HG03457 (cell line): ENCODE measurements around the gene TTC21A.
"Not testable (repeated sequence)": the region's sequence is repeated elsewhere in the genome, so short reads cannot be mapped to it uniquely, and the experiment has no call there.

Source experiments
- ATAC-seq: cut with Tn5 transposase; IDR thresholded peaks from one replicate; pipeline ENCODE4 v1.9.1; 2021; ENCODE audit warnings: moderate number of reproducible peaks; ENCODE audit not compliant: unreplicated experiment

Gene TTC21A

DNA sequence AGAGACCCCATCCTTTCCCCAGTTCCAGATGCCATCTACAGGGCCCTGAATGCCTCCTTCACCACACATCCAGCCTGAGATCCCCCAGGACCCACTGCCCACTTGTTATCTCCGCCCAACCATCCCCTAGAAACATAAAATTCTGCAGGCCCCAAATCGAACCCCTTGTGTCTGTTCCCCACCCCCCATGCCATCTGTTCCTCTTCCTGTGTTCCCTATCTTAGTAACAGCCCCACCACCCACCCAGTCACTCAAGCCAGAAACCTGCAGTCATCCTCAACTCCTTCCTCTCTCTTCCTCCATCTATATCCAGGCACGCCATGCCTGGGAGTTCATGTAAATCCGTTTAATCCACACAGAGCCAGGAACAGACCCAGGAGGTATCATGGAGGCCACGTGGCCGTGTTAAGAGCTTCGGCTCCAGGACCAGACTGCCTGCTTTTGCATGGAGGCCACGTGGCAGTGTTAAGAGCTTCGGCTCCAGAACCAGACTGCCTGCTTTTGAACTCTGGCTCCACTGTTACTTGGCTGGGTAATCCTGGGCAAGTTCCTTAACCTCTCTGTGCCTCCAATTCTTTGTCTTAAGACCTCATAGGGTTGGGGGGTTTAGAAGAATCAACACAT is 41.1 kb downstream of the TTC21A start:
- ATAC-seq: no peak

DNA sequence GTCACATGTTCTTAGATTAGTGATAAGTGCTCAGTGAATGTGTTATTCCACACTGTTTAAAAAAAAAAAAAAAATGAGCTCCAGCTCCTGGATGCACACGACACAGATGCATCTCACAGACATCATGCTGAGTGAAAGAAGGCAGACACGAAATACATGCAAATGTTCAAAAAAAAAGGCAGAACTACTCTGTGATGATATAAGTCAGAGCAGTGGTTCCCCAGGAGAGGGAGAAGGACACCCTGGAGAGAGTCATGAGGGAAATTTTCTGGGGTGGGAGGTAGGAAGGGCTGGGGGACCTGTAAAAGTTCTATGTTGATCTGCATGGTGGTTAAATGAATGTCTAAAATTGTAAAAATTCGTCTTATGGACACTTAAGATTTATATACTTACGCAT is 41.6 kb downstream of the TTC21A start:
- no peak for ATAC-seq

DNA sequence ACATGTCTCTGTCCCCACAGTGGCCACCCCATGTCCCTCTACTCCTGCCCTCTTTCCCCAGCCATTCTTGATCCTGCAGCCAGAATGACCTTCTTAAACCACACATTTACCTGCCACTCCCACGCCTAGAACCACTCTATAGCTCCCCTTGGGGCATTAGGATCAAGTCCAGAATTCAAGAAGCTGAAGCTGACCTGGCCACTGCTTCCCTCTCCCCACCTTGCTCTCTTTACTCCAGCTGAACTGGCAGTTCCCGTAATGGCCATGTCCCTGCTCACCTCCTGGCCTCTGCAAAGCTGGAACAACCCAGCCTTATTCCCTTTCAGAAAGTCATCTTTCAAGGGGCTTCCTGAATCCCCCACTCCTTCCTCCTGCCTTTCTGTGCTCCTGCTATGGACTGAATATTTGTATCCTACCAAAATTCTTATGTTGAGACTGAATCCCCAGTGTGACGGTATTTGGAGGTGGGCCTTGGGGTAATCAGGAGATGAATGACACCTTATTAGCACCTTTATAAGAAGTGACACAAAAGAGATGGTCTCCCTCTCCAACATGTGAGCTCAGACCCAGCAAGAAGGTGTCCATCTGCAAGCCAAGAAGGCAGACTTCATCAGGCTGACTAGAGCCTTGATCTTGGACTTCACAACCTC is 42.1 kb downstream of the TTC21A start:
- ATAC-seq: no peak

DNA sequence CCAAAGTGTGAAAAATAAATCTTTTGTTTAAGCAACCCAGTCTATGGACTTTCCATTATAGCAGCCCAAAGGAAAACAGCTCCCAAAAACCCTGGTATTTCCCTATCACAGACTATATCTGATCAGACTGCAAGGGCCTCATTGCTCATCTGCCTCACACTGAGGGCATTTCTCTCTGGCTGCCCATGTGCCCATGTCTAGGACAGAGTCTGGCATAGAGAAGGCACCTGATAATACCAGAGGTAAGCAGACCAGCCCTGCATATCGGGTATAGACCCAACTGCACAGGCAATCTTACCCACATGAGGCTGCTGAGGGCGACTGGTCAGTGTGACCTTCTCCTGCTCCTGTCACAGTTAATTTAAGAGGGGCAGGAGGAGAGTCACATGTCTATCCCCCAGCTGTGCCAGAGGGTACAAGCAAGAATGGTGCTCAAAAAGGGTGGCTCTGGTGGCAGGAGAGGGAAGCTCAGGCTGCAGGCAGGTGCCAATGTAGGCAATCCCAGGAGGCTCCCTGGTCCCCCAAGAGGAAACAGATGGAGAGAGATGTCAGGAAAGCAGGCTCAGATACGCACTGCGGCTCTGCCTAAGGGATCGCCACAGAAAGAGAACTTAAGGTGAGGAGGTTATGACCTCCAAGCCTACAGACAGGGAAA is 42.8 kb downstream of the TTC21A start:
- ATAC-seq: no peak

DNA sequence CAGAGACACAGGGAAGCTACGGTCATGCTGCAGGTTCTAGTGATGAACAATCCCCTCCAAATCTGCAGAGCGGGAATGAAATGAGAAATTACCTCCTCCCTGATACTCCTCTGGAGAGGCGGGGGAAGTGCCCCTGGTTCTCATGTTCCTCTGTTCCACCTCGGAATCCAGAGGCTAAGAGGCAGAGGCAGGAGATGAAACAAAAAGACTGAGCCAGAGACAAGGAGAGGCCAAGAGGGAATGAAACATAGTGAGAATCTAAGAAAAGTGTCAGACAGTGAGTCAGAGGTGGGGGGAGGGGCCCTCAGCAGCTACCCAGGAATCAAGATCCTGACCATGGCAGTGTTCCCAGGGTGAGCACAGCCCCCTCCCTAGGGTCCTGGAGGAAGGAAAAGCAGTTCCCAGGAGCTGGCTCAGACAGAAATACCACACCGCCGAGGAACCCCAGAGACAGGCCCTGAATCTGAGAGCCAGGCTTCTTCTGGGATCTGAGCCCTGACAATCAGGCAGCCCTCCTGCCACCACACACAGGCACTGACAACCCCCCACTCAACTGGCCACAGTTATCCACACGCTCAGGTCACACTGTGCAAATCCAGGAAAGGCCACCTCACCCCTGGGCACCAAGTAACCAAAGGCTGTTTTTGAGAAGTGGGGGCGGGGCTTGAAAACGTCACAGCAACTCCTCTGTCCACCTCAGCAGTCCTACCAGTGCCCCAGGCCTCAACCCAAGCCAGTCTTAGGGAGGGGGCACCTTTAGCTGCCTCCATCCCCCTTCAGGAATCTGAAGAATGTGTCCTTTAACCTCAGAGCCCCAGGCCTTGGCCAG is 43.5 kb downstream of the TTC21A start:
- no peak for ATAC-seq

DNA sequence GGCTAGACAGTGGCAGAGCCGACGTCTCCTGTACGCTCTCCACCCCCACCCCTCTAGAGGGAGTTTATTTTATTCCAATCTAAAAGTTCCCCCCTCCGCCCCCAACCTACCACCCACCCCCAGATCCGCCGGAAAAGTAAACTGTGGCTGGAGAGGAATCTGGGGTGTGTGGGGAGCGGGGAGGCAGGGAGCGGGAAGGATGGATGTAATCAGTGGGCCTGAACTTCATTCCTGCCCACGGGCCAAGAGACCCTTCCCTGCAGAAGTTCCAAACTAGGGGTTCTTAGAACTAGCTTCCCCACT is 46.4 kb downstream of the TTC21A start:
- no peak for ATAC-seq

DNA sequence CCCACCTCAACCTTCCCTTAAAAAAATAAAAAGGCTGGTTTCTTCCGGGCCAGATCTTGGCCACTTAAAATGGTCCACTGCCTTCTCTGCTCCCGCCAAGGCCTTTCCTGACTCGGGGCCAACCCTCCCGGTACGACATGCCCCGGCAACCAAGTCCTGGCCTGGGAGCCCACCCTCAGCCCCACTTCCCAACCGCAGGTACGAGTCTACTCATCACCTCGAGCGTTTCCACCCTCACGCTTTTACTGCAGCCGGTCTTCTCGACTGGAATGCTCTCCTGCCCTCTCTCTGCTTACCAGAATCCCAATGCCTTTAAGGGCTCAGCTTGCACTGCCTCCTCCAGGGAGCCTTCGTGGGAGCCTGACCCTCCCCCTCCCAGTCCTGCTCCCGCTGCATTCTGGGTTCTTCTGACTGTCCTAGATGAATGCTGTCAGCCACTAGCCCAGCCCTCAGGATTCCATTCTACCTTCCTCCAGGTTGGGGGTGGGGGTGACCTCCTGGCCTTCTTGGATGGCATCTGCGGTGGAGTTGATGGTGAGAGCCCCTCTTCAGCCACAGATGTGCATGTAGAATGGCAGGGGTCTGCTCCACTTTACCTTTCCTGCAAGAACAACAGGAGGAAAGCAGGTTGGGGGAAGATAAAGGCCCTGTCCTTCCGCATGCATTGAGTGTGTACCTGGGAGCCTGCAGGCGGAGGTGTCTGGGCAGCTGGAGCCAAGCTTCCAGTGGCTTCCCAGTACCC is 47.0 kb downstream of the TTC21A start:
- no peak for ATAC-seq

DNA sequence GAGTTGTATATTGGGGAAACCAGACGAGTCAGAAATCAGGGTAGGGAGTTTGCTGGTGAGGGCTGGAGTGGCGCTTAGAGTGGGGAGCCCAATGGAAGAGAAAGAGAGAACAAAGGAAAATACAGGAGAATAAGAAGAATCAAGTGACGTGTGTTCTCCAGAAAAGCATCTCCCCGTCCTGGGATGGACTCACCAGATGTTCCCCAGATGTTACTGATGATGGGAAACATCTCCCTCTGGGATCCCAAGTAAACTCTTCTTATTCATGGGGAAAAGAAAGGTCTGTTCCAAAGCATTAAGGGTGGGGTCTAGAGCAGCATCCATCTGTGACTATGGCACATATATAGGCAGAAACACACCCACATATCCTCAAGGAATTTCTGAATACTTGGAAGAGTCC is 48.9 kb downstream of the TTC21A start:
- no peak for ATAC-seq

DNA sequence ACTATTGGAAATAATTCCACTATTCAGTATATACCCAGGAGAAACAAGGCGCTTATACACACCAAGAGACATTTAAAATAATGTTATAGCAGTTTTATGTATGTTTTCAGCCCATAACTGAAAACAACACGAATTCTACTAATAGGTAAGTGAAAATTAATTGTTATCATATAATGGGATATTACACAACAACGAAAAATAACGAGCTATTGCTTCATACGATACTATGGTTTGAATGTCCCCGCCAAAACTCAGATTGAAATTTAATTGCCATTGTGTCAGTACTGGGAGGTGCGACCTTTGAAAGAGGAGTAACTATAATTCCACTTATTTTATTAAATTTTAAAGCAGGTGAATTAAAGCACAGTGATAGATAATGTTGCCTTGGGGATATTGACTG is 49.9 kb downstream of the TTC21A start:
- no peak for ATAC-seq

DNA sequence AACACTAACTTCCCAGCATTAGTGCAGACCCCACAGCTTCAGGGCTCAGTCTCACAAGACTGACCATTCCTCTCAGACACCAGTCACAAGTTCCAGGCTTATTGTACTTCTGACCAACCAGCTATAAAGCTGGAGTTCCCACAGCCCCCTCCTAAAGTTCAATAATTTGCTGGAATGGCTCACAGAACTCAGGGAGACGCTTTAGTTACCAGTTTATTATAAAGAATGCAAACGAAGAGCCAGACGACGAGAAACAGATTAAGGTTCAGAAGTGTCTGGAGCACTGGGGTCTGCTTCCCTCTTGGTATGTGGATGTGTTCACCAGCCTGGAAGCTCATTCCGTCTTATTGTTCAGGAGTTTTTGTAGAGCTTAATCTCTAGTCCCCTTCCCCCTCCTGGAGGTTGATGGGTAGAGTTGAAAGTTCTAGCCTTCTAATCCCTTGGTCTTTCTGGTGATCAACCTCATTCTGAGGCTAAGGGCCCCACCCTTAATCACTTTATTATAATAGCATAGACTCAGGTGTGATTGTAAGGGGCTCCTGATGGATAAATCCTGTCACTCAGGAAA is 50.8 kb downstream of the TTC21A start:
- ATAC-seq: no peak

DNA sequence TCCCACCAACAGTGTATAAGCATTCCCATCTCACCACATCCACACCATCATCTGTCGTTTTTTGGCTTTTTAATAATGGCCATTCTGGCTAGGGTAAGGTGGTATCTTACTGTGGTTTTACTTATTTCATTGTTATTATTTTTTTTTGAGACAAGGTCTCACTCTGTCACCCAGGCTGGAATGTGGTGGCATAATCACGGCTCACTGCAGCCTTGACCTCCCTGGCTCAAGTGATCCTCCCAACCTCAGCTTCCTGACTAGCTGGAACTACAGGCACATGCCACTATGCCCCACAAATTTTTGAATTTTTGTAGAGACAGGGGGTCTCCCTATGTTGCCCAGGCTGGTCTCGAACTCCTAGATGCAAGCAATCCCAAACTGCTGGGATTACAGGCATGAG is 56.9 kb downstream of the TTC21A start:
- ATAC-seq: no peak

DNA sequence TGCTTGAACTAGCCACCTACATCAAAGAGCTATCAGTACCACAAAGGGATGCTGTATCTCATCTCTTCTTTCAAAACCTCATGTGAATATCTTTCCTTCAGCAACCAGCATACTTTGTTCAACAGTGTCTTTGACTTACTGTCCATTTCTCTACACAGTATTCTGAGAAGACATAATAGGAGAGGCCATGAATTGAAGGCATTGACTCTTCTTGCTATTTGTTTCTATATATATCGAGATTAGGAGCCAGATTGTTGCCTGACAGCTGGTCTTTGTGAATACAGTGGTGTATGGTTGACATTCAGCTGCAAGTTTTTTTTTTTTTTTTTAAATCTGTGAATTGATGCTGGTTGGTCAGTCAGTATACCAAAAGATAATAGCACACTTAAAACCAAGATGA is 58.0 kb downstream of the TTC21A start:
- ATAC-seq: no peak

DNA sequence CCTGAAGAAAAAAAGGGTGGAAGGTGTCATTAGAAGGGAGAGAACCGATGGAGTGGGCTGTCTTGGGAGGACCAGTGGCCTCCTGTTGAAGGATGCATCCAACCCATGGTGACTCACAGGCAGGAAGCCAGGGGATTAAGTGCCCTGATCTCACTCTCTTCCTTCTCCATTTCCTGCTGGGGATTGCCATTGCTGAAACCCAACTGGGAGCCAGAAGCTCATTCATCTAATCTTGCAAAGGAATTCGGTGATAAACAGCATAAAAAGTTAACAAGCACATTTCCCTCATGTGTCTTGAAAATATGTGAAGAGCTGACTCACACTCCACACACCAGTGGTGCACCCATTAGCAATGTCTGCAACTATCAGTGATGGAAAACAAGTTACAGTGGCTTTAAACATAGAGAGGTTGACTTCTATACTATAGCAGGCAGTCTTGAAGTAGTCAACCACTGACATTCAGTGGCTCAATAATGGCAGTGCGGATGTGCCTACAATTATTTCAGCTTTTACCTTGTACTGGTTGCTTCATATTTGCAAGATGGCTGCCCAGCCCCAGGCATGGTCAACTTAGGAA is 58.7 kb downstream of the TTC21A start:
- no peak for ATAC-seq

DNA sequence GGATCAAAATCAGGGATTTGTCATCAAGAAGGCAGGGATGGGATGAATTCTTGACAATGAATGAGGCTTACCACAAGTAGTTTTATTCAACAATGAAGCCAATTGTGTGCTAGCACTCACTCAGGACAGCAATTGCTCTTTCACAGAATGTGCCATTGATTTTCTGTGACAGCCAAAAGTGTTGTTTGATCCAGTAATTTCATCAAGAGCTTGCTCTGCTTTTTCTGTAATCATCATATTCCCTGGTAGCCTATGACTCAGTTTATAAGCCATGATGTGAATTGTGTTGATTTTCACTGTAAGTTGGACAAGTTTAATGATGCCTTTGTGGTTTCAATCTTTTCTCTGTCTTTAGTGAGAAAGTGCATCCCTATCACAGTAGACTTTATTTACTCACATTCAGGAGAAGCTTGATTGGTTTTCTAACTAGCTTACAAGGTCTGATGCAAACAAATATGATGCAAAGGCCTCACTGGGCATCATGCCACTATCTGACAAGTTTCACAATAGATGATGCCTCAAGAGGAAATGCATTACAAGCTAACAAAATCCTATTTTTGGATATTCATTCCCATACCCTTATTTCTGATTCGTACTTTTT is 59.6 kb downstream of the TTC21A start:
- no peak for ATAC-seq

DNA sequence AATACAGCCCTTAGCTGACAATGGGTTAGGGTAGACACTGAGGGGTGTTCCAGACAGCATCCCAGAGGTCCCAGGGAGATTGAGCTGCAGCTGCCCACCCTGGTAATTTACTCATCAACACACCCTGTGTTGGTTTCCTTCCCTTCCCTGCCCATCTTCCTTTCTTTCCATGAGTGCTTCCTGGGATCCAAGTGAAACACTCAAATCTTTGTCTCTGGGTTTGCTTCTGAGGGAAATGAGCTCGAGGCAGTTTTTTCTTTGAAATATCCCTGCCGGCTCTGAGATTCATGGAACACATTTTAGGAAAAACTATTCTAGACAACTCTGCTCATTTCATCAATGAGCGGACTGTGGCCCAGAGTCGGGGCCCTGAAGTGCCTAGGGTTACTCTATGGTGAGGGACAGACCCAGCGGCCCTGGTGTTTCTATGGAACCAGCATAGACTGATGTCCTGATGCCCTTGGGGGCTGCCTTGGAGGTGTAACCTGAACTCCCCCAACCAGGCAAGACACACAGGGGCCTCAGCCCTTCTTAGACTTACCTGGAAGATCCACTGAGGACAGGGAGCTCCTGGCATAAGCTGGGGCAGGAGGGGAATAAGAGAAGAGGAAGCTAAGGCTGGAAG is 60.8 kb downstream of the TTC21A start:
- ATAC-seq: no peak

DNA sequence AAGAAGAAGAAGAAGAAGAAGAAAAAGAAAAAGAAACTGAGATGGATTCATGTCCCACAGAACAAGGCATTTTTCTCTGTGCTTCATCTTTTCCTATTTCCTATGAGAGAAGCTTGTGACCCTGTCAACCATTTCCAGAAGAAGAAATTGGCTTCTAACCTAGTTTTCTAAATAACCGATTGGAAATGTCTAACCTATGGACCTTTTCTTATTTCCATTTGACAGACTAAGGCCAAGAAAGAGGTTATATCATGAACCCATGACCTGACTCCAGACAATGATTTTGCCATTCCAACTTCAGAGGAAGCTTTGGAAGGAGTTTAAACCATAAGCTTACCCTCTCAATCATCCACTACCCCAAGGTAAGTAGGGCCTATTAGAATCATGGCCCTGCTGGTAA is 62.2 kb downstream of the TTC21A start:
- ATAC-seq: no peak

DNA sequence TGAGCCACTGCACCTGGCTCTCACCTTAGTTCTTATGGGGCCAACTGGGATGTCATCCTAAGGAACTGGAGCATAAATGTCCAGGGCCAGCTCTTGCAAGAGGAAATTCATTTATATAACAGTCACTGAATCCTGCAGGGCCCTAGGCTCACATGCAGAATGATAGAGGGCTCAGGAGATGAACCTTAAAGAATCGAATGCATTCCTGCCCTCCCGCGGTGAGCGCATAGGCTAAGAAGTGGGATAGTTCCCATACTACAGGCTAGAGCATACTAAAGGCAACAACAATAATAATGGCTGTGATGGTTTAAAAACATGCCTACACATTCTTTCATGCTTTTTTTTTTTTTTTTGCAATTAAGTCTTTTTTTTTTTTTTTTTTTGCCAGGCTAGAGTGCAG is 63.0 kb downstream of the TTC21A start:
- no peak for ATAC-seq

DNA sequence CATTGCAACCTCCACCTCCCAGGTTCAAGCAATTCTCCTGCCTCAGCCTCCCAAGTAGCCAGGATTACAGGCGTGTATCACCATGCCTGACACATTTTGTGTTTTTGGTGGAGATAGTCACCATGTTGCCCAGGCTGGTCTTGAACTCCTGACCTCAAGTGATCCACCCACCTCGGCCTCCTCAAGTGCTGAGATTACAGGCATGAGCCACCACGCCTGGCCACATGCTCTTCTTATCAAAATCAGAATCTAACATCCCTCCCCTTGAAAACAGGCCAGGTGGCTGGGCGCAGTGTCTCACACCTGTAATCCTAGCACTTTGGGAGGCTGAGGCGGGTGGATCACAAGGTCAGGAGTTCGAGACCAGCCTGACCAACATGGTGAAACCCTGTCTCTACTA is 63.4 kb downstream of the TTC21A start:
- not testable (repeated sequence) for ATAC-seq

DNA sequence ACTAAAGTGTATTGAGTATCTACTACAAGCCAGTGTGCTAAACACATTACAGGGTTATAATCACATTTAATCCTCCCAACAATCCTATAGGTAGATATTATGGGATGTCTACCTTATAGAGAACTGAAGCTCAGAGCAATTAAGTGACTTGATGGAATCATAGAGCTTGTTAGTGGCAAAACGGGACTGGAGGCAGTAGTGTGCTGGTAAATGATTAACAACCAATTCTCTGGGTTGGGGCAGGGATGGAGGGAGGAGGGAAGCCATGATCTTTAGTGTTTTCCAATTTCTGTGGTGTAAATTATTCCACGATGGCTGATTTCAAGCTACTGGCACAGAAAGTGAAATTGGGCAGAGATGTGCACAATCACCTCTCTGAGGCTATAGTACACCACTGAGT is 64.4 kb downstream of the TTC21A start:
- no peak for ATAC-seq
